IPS-15b (cell line): ENCODE measurements around the gene TACC2.

Source experiments
- H3K27me3 ChIP-seq: one replicate; pipeline ENCODE4 v1.6.1; 2013; ENCODE audit warnings: low read length; ENCODE audit not compliant: control insufficient read depth, insufficient read depth
- H3K36me3 ChIP-seq: one replicate; pipeline ENCODE4 v1.6.1; 2013; ENCODE audit warnings: low read length; ENCODE audit not compliant: control insufficient read depth, insufficient read depth
- H3K4me1 ChIP-seq: one replicate; pipeline ENCODE4 v1.6.1; 2013; ENCODE audit warnings: mild to moderate bottlenecking, low read length; ENCODE audit not compliant: control insufficient read depth, insufficient read depth
- H3K4me3 ChIP-seq: one replicate; pipeline ENCODE4 v1.5.1; 2013; ENCODE audit warnings: low read depth, low read length
- H3K9ac ChIP-seq: one replicate; pipeline ENCODE4 v1.6.1; 2013; ENCODE audit warnings: low read depth, mild to moderate bottlenecking, low read length
- H3K9me3 ChIP-seq: one replicate; pipeline ENCODE4 v1.6.1; 2013; ENCODE audit warnings: mild to moderate bottlenecking, low read length; ENCODE audit not compliant: control insufficient read depth, insufficient read depth

The TACC2 gene

GRCh38 chr10:122112021-122112616, 123.2 kb downstream of the TACC2 start:
- Histone ChIP-seq H3K27me3 (peaks cover 8% of the 10 kb centered on the region), H3K4me3 (peak overlapping the region; percentile 75), H3K9ac (peak overlapping the region; percentile 54), H3K4me1 (peaks cover 5% of the 10 kb centered on the region), H3K9me3 (no peaks in the 10 kb centered on the region), H3K36me3 (no peaks in the 10 kb centered on the region)

GRCh38 chr10:122112625-122113160, 123.7 kb downstream of the TACC2 start:
- Histone ChIP-seq H3K4me3 (peak overlapping the region; percentile 75), H3K4me1 (peaks cover 5% of the 10 kb centered on the region), H3K9me3 (no peaks in the 10 kb centered on the region), H3K9ac (peak overlapping the region; percentile 83), H3K36me3 (no peaks in the 10 kb centered on the region), H3K27me3 (peaks cover 8% of the 10 kb centered on the region)

- Histone ChIP-seq H3K9ac (peak overlapping the region; percentile 83), H3K4me1 (peaks cover 5% of the 10 kb centered on the region), H3K9me3 (no peaks in the 10 kb centered on the region), H3K4me3 (peak overlapping the region; percentile 75), H3K27me3 (peaks cover 8% of the 10 kb centered on the region), H3K36me3 (no peaks in the 10 kb centered on the region)
These were observed 124.4 kb downstream of the TACC2 start for GRCh38 chr10:122113161-122113944.

GRCh38 chr10:122113945-122114747, 125.2 kb downstream of the TACC2 start:
- H3K9ac ChIP-seq: no peak overlapping the region
- no peaks in the 10 kb centered on the region for H3K36me3 ChIP-seq
- peaks cover 5% of the 10 kb centered on the region for H3K4me1 ChIP-seq
- peak overlapping the region; percentile 75 for H3K4me3 ChIP-seq
- no peaks in the 10 kb centered on the region for H3K9me3 ChIP-seq
- peaks cover 8% of the 10 kb centered on the region for H3K27me3 ChIP-seq

- Histone ChIP-seq H3K27me3 (peaks cover 8% of the 10 kb centered on the region), H3K9ac (no peak overlapping the region), H3K9me3 (no peaks in the 10 kb centered on the region), H3K4me3 (no peak overlapping the region), H3K36me3 (no peaks in the 10 kb centered on the region), H3K4me1 (peaks cover 5% of the 10 kb centered on the region)
These were observed 126.9 kb downstream of the TACC2 start for GRCh38 chr10:122115874-122116273.

GRCh38 chr10:122116331-122116730, 127.4 kb downstream of the TACC2 start:
- Histone ChIP-seq H3K9ac (no peak overlapping the region), H3K4me1 (peaks cover 5% of the 10 kb centered on the region), H3K36me3 (no peaks in the 10 kb centered on the region), H3K9me3 (no peaks in the 10 kb centered on the region), H3K27me3 (peaks cover 8% of the 10 kb centered on the region), H3K4me3 (no peak overlapping the region)

- no peaks in the 10 kb centered on the region for H3K36me3 ChIP-seq
- H3K4me3 ChIP-seq: no peak overlapping the region
- no peak overlapping the region for H3K9ac ChIP-seq
- H3K9me3 ChIP-seq: no peaks in the 10 kb centered on the region
- peaks cover 8% of the 10 kb centered on the region for H3K27me3 ChIP-seq
- H3K4me1 ChIP-seq: peaks cover under 1% of the 10 kb centered on the region
These were observed 128.5 kb downstream of the TACC2 start for GRCh38 chr10:122117475-122117874.

- H3K27me3 ChIP-seq: no peaks in the 10 kb centered on the region
- H3K4me3 ChIP-seq: no peak overlapping the region
- H3K9ac ChIP-seq: no peak overlapping the region
- peaks cover 3% of the 10 kb centered on the region for H3K4me1 ChIP-seq
- H3K36me3 ChIP-seq: no peaks in the 10 kb centered on the region
- H3K9me3 ChIP-seq: no peaks in the 10 kb centered on the region
These were observed 131.2 kb downstream of the TACC2 start for GRCh38 chr10:122120008-122120744.

- H3K36me3 ChIP-seq: no peaks in the 10 kb centered on the region
- H3K4me1 ChIP-seq: peaks cover 3% of the 10 kb centered on the region
- no peak overlapping the region for H3K4me3 ChIP-seq
- H3K9me3 ChIP-seq: no peaks in the 10 kb centered on the region
- H3K9ac ChIP-seq: no peak overlapping the region
- no peaks in the 10 kb centered on the region for H3K27me3 ChIP-seq
These were observed 132.1 kb downstream of the TACC2 start for GRCh38 chr10:122121059-122121458.

GRCh38 chr10:122122493-122122892, 133.5 kb downstream of the TACC2 start:
- no peak overlapping the region for H3K9ac ChIP-seq
- H3K9me3 ChIP-seq: no peaks in the 10 kb centered on the region
- H3K4me3 ChIP-seq: no peak overlapping the region
- peaks cover 3% of the 10 kb centered on the region for H3K36me3 ChIP-seq
- H3K27me3 ChIP-seq: no peaks in the 10 kb centered on the region
- peaks cover 3% of the 10 kb centered on the region for H3K4me1 ChIP-seq

GRCh38 chr10:122123186-122123585, 134.2 kb downstream of the TACC2 start:
- Histone ChIP-seq H3K4me1 (peaks cover 3% of the 10 kb centered on the region), H3K4me3 (no peak overlapping the region), H3K9me3 (no peaks in the 10 kb centered on the region), H3K27me3 (no peaks in the 10 kb centered on the region), H3K36me3 (peaks cover 3% of the 10 kb centered on the region), H3K9ac (no peak overlapping the region)
